ENCODE results near the gene B9D1.

The B9D1 gene

GRCh38 chr17:19385521-19385983 is 23.0 kb upstream of the B9D1 start:
- peak overlapping the region in 1 of 2 donors; percentile 64 for H3K4me3 ChIP-seq (replicated peaks in 1 of 2; ENCODE audit: low read depth in 2 of 2, low read length in 2 of 2)
- TF ChIP-seq CTCF (IDR thresholded peaks at IDR 0.05; ENCODE audit: low read depth, low read length), result no peak
- no peak for DNase-seq (ENCODE audit: low read depth in 2 of 2)

GRCh38 chr17:19384723-19385391 is 22.3 kb upstream of the B9D1 start:
- peak; percentile 89 to 98 for DNase-seq (ENCODE audit: low read depth in 2 of 2)
- H3K4me3 ChIP-seq (replicated peaks in 1 of 2; ENCODE audit: low read depth in 2 of 2, low read length in 2 of 2), result peak overlapping the region in 1 of 2 donors; percentile 64
- TF ChIP-seq CTCF (IDR thresholded peaks at IDR 0.05; ENCODE audit: low read depth, low read length), result no peak

GRCh38 chr17:19383681-19384470 is 21.4 kb upstream of the B9D1 start:
- no peak for TF ChIP-seq CTCF (IDR thresholded peaks at IDR 0.05; ENCODE audit: low read depth, low read length)
- H3K4me3 ChIP-seq (replicated peaks in 1 of 2; ENCODE audit: low read depth in 2 of 2, low read length in 2 of 2), result no peak overlapping the region
- peak in 1 of 2 donors; percentile 28 for DNase-seq (ENCODE audit: low read depth in 2 of 2)

- no peak for DNase-seq (ENCODE audit: low read depth in 2 of 2)
- H3K4me3 ChIP-seq (replicated peaks in 1 of 2; ENCODE audit: low read depth in 2 of 2, low read length in 2 of 2), result no peak overlapping the region
- TF ChIP-seq CTCF (IDR thresholded peaks at IDR 0.05; ENCODE audit: low read depth, low read length), result no peak
Measured at GRCh38 chr17:19382531-19383444, 20.3 kb upstream of the B9D1 start.

- no peak for TF ChIP-seq CTCF (IDR thresholded peaks at IDR 0.05; ENCODE audit: low read depth, low read length)
- no peak for DNase-seq (ENCODE audit: low read depth in 2 of 2)
- H3K4me3 ChIP-seq (replicated peaks in 1 of 2; ENCODE audit: low read depth in 2 of 2, low read length in 2 of 2), result no peak overlapping the region
Measured at GRCh38 chr17:19381741-19382444, 19.4 kb upstream of the B9D1 start.

GRCh38 chr17:19381361-19381740 is 18.8 kb upstream of the B9D1 start:
- no peak for DNase-seq (ENCODE audit: low read depth in 2 of 2)
- no peak for TF ChIP-seq CTCF (IDR thresholded peaks at IDR 0.05; ENCODE audit: low read depth, low read length)
- no peak overlapping the region for H3K4me3 ChIP-seq (replicated peaks in 1 of 2; ENCODE audit: low read depth in 2 of 2, low read length in 2 of 2)

Data from cardiac fibroblast (primary cell).